K562 (cell line): Measurements from ENCODE around the gene SPEM3.

Experiments
- ADNP ChIP-seq: fragments of 200-800 bp; sonication (Bioruptor generic); IDR thresholded peaks from 2 replicates; pipeline ENCODE4 v1.6.1; 2016; ENCODE audit warnings: missing genetic modification characterization, missing compliant biosample characterization
- BHLHE40 ChIP-seq: IDR thresholded peaks from 2 replicates; pipeline ENCODE4 v1.6.1; 2011; ENCODE audit warnings: low read length, improper control_type of control experiment
- CHCHD3 ChIP-seq: fragments of 250-450 bp; sonication (Bioruptor Pico); IDR thresholded peaks from 2 replicates; pipeline ENCODE4 v2.1.2; 2022; ENCODE audit warnings: mild to moderate bottlenecking
- CTCF ChIP-seq, 3 experiments: IDR thresholded peaks in 2 of 3; conservative IDR thresholded peaks in 1 of 3; 2 replicates each; pipeline ENCODE4 v1.5.1; 2011 to 2012; ENCODE audit warnings: low read length in 3 of 3, mild to moderate bottlenecking in 3 of 3, control low read depth in 2 of 3, improper control_type of control experiment in 1 of 3, inconsistent platforms in 1 of 3, low read depth in 1 of 3, mixed read lengths in 1 of 3, moderate library complexity in 1 of 3; ENCODE audit not compliant: insufficient read depth in 2 of 3
- E2F1 ChIP-seq: sonication (generic); formaldehyde crosslinking; IDR thresholded peaks from 2 replicates; pipeline ENCODE4 v1.8.1; 2023; ENCODE audit warnings: mild to moderate bottlenecking, missing genetic modification reagents, moderate library complexity
- HDAC2 ChIP-seq: fragments of 450-650 bp; IDR thresholded peaks from 2 replicates; pipeline ENCODE4 v1.6.1; 2016; ENCODE audit warnings: mild to moderate bottlenecking
- IRF9 ChIP-seq: fragments of 450-650 bp; IDR thresholded peaks from 2 replicates; pipeline ENCODE4 v1.6.1; 2016; ENCODE audit warnings: missing biosample characterization, missing genetic modification characterization
- L3MBTL2 ChIP-seq: fragments of 450-650 bp; IDR thresholded peaks from 2 replicates; pipeline ENCODE4 v1.6.1; 2016; ENCODE audit warnings: mild to moderate bottlenecking, moderate library complexity
- NR3C1 ChIP-seq: sonication (generic); formaldehyde crosslinking; IDR thresholded peaks from 2 replicates; pipeline ENCODE4 v1.8.1; 2022; ENCODE audit warnings: missing genetic modification reagents
- RAD21 ChIP-seq, 2 experiments: fragments of 250-450 bp in 1 of 2; fragments of 450-650 bp in 1 of 2; sonication (Bioruptor Pico) in 1 of 2; formaldehyde crosslinking in 1 of 2; IDR thresholded peaks in 1 of 2; conservative IDR thresholded peaks in 1 of 2; 2 replicates each; pipeline versions ENCODE4 v1.4.0 to v1.8.0; 2020 to 2022; ENCODE audit warnings: mild to moderate bottlenecking in 2 of 2, moderate library complexity in 1 of 2
- SP2 ChIP-seq: IDR thresholded peaks from 2 replicates; pipeline ENCODE4 v1.6.1; 2011; ENCODE audit warnings: mild to moderate bottlenecking, low read depth, low read length, moderate library complexity; ENCODE audit not compliant: poor library complexity, severe bottlenecking; ENCODE audit errors: extremely low read depth
- ZBTB33 ChIP-seq: sonication (generic); formaldehyde crosslinking; IDR thresholded peaks from 2 replicates; pipeline ENCODE4 v1.8.1; 2023; ENCODE audit warnings: mild to moderate bottlenecking, missing genetic modification reagents
- ZFP36 ChIP-seq: fragments of 150-350 bp; IDR thresholded peaks from 2 replicates; pipeline ENCODE4 v1.6.1; 2018; ENCODE audit warnings: low read length, low read depth; ENCODE audit not compliant: partially characterized antibody

- TF ChIP-seq ZFP36 (no peak), CHCHD3 (no peak), SP2 (no peak), ZBTB33 (peak; percentile 47; the same call in 1 of the 2 replicates), L3MBTL2 (no peak), RAD21 (CRISPR knock-in tag; conservative IDR thresholded peaks at IDR 0.05 in 1 of 2, IDR thresholded peaks at IDR 0.05 in 1 of 2) (no peak), NR3C1 (CRISPR knock-in tag) (no peak), BHLHE40 (no peak), CTCF (IDR thresholded peaks at IDR 0.05 in 2 of 3, conservative IDR thresholded peaks at IDR 0.05 in 1 of 3; ENCODE audit: insufficient read depth in 2 of 3, low read depth in 1 of 3, low read length in 3 of 3) (no peak), IRF9 (tag) (no peak), HDAC2 (no peak), E2F1 (no peak), ADNP (tag) (no peak)
Observed at GRCh38 chr17:7417056-7417655, 11.5 kb upstream of the SPEM3 start.
